Renal pelvis (tissue), 4 donors: ENCODE measurements around the gene SIK3. TPM values are rescaled to one million over a fixed set of nuclear protein-coding genes. Genes with fewer than 3 reads are reported as not detected.
A peak's percentile ranks its signal among the peaks of the same experiment; 100 is the strongest.

Source experiments
- DNase-seq: peaks from one replicate; pipeline ENCODE4 v3.0.0-alpha.2; 2013
- polyA plus RNA-seq, 3 donors: library from polyadenylated mRNA; unstranded; fragments of 120-200 nt; gene quantifications; one replicate each; pipeline ENCODE4 v1.2.1, GENCODE V29; 2013; ENCODE audit not compliant: insufficient read length in 3 of 3

SIK3 gene
- polyA plus RNA-seq, 3 donors: 34.9 to 46.3 (median 45.6) TPM

DNA sequence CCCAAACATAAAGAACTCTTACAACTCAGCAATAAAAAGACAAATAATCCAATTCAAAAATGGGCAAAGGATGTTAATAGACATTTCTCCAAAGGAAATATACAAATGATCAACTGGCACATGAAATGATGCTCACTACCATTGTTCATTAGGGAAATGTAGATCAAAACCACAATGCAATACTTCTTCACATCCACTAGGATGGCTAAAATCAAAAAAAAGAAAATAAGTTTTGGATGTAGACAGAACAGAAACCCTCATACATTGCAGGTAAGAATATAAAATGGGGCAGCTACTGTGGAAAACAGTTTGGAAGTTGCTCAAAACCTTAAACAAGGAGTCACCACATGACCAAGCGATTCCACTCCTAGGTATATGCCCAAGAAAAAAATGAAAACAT is 16.3 kb downstream of the SIK3 start:
- DNase-seq: no peak

DNA sequence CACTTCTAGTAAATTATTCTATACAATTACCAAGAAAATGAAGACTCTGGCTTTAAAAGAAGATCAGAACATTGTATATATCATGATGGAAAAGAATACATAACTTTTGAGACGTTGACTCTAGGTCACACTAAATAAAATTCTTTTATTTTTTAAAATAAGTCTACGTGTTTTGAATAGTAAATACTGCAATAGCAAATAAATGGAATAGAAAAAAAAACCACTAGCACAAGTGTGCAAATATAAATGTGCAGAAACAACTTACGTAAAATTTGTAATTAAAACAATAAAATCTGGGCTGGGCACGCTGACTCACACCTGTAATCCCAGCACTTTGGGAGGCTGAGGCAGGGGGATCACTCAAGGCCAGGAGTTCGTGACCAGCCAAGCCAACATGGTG is 17.9 kb downstream of the SIK3 start:
- no peak for DNase-seq

DNA sequence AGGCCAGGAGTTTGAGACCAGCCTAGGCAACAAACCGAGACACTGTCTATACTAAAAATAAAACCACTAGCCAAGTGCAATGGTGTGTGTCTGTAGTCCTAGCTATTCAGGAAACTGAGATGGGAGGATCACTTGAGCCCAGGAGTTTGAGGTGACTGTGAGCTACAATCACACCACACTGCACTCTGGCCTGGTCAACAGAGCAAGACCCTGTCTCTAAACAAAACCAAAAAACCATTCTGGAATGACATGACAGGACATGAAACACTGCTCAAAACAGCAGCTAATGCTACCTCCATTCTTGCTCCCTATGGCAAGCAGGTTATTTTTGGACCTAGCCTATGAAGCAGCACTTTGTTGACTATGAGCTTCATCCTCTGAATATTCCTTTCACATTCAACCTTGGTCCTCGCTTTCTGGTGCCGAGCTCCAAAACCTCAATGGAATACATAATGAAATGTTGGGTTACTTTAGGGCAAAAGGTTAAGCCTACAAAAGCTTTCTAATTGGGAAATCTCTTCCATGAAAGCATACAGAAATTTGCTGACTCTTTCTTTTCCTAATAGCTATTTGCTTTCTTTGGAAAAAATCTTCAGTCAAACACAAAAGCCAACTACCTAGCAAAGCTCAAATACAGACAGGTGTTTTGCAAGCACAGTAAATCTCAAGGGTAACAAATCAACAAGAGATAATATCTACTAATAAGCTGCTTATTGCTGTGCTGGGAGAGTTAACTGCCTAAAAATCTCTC is 21.1 kb downstream of the SIK3 start:
- DNase-seq: no peak

DNA sequence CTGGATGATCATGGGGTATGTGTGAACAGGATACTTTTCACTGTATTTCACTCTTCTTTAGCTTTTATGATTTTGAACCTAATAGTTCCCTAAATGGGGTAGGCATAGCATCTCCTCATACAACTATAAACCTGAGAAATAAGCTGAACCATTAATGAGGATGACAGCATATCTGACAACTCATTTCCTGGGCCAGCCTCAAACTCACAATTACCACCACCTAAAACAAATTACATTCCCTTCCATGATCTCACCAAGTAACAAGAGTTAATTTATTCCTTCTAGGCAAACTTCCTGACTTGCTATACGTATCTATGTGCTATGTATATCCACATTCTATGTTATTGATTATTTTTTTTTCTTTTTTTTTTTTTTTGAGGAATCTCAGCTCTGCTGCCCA is 23.0 kb downstream of the SIK3 start:
- DNase-seq: no peak

DNA sequence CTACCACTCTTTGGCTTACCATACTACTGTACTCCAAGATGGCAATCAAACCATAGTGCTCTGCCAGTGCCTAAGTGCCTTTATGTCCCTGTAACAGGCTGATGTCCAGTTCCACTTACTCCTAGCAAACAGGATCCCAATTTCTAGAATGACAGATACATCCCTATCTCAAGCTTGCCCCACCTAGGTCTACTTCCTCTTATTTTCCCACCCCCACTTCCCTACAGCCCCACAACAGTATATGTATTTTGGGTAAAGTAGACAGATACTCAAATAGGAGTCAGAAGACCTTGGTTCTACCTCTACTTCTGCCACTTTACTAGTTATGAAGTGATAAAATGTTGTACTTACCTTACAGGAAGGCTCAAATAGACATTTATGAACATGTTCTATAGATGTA is 24.1 kb downstream of the SIK3 start:
- DNase-seq: no peak

DNA sequence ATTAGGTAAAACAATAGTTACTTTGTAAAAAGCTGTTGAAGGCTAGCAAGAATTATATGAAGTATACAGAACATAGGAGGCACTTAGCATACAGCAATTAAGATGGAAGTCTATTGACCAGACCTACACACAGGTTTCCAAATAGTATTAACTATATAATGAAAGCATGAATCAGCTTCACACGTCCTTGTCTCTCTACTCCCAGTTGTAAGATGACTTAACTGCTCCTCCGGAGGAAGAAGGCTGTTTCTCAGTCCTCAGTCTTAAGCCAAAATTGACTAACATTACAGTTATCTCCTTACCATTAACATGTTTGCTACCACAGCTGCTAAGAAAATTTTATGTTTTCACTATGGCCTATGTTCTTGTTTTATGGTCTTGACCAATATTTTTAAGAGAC is 24.7 kb downstream of the SIK3 start:
- DNase-seq: no peak

DNA sequence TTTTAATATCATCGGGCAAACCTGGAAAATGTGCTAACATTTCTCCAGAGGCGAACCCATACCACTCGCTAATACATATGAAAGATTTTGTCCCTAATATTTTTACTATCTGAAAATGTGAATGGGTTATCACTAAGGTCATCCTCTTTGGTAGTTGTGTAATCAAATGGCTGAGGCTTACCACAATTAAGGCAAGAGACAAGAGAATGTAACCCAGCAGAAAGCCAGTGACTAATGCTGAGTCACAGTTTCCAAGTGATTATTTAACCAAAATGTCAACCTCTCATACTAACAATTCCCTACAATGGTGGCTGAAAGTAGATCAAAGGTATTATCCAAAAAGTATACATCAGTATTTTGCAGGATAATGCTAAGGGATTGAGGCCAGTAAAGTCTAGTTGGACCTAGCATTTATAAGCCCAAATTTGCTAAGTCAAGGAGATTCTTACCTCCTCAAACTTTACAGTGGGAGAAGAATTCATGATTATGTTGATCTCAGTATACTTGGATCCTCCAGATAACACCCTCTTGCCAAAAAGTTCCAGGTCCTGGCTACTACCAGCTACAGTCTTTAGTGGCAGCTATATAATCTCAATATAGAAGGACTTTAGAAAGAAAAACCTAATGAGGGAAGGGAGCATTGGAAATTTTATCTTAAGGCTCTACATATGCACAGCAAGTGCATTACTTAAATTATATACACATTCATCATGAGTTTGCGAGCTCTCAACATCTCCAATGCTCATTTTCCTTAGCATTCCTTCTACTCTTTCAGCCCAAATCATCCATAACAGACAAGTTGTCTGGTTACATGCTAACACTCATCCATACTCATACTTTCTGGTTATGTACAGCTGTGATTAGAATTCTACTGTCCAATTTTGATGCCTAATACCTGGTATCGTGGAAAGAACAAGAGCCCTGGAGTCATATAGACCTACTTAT is 25.4 kb downstream of the SIK3 start:
- DNase-seq: no peak

DNA sequence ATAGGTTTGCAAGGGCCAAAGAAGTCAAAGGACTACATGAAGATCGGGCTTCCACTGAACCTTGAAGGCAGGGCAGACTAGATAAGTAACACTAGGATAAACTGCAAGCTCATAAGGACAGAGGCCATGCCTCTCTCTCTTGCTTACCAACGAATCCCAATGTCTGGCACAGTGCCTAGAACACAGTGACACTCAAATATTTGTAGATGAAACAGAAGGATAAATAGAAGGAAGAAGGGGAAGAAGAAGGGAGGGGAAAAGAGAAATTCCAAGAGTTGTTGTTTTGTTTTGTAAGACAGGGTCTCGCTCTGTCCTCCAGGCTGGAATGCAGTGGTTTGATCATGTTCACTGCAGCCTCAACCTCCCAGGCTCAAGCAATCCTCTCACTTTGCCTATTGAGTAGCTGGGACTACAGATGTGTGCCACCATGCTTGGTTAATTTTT is 26.9 kb downstream of the SIK3 start:
- peak; percentile 28 for DNase-seq

DNA sequence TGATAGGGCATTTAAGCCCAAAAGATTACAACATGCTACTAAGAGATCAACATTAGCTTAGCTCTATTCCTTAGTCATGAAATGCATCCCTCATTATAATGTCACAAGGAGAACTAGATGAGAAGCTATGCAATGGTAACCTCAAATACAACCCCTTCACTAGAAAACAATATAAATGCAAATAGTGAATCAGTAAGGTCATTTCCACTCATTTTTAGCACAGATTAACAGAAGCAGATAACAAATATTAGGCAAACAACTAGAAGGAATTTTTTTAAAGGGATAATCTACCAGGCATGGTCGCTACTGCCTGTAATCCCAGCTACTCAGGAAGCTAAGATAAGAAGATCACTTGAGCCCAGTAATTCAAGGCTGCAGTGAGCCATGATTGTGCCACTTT is 28.2 kb downstream of the SIK3 start:
- DNase-seq: no peak

DNA sequence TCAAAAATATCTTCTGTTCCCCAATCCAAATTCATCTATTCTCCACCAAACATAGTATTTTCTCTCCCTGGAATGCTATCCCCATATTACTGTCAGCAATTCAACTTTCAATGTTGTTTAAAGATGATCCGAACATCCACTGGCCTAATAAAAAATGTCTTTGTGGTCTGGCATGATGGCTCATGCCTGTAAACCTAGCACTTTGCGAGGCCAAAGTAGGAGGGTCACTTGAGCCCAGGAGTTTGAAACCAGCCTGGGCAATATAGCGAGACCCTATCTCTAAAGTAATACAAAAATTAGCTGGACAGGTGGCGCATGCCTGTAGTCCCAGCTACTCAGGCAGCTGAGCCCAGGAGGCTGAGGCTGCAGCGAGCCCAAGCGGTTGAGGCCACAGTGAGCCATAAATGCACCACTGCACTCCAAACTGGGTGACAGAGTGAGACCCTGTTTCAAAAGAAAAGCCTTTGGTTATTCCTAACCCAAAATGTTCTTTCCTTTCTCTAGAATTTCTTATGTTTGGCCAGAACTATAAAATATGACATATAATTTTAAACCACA is 29.8 kb downstream of the SIK3 start:
- no peak for DNase-seq

DNA sequence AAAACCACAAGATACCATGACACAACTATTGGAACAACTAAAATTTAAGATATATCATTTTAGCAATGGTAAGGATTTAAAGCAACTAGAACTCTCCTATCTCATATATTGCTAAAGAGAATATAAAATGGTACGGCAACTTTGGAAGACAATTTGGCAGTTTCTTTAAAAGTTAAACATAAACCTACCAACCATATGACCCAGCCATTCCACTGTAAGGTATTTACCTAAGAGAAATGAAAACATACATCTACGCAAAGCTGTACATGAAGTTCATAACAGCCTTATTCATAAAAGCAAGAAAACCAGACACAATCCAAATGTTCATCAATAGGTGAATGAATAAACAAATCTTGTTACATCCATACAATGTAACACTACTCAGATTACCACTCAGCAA is 31.3 kb downstream of the SIK3 start:
- no peak for DNase-seq

DNA sequence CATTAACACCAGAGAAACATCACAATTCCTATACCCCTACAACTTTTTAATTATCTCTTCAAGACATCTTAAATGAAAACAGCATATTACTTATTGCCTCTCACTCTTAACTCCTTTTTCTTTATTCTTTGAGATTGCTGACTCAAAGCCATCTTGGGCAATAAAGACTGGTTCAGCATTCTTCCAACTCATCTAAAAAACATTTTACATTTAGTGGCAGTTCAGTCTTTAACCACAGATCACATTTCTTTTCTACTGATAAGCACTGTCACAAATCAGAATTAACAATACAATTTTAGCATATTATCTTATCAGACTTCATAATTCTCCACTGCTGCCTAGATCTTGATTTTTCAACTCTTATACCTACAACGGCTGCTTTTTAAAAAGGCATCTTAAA is 34.0 kb downstream of the SIK3 start:
- DNase-seq: no peak

DNA sequence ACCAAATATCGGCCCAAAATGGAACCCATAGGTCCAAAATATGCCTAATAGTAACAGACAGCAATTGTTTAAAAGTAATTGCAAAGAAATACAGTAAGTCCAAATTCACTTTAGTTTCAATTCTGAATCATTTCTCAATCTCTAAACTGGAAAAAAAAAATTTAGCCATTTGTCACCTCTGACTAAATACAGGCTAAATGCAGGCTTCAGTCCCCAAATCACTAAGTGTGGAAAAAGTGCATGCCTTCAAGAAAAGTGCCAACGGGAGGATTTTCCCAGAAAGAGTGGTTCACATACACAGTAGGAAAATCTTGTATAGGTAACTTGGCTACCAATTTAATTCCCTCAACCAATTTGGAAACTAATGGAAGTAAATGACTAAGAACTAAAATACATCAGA is 35.7 kb downstream of the SIK3 start:
- no peak for DNase-seq

DNA sequence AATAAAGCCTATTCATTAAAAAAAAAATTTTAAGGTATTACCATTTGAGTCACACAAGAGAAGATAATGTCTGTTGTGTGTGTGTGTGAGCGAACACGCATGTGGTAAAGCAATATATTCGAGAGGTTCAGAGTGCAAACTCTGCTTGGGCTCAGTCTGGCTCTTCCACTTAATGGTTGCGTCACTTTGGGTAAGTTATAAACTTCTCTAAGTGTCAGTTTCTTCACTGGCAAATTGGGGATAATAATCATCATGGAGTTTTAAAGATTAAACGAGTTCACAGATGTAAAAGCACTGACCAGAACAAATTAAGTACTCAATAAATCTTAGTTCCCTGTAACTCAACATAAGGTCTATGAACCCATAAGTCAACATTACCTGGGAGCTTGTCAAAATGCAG is 37.0 kb downstream of the SIK3 start:
- DNase-seq: no peak

DNA sequence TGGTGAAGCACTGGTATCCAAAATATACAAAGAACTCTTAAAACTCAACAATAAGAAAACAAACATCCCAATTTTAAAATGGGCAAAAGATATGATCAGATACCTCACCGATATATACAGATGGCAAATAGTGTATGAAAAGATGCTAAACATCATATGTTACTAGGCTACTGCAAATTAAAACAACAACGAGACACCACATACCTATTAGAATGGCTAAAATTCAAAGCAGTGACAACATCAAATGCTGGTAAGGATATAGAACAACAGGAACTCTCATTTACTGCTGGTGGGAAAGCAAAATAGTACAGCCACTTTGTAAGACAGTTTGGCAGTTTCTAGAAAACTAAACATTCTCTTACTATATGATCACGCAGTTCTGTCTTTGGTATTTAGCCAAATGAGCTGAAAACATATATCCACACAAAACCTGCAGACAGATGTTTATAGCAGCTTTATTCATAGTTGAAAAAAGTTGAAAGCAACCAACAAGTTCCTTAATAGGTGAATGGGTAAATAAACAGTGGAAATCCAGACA is 38.5 kb downstream of the SIK3 start:
- no peak for DNase-seq

DNA sequence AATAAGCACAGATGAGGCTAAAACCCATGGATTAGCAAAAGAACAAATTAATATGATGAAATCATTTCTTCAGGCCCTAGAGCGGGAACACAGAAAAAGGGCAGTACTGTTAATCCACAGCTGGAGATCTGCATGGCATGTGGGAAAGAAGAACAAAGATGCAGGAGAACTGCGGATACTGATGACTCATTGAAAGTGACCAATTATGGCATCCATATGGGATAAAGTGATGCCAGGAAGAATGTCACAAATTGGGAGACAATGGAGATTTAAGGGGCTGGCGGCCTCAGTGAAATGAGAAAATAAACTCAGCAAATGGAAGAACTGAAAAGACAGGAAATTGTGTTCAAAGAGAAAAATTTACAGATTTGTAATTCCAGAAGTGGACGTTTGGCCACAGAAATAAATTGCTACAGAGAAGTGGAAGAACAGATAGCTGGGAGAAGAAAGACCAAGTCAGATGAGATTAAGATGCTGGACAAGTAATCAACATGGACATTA is 39.4 kb downstream of the SIK3 start:
- no peak for DNase-seq

DNA sequence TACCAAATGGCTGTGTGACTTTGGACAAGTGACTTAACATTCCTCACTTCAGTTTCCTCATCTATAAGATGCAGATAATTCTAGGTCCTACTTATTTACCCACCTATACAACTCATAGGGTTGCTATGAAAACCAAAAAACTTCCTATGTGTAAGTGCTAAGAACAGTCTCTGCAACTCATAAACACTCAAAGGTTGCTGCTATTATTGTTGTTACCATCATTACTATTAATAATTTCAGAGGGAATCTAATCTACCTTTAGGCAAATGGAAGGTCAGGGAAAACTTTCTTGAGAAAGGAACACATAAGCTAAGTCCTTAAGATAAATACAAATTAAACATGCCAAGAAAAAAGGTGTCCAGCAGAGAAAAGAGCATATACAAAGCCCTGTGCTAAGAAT is 40.5 kb downstream of the SIK3 start:
- no peak for DNase-seq

DNA sequence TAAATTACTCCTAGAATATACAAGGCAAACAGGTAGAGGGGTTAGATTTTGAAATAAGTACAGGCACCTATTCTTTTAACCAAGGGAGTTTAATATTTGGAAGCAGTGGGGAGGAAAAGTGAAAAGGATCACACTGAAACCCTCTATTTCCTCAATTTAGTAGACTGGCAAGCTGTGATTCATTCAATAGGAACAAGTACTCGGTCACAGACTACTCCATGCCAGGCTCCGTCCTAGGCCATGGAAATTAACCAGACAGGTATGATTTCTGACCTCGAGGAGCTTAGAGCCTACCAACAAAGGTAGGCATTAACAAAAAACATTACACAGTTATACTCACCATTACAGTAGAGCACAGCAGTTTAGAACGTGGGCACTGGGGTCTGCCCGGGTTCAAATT is 40.9 kb downstream of the SIK3 start:
- no peak for DNase-seq

DNA sequence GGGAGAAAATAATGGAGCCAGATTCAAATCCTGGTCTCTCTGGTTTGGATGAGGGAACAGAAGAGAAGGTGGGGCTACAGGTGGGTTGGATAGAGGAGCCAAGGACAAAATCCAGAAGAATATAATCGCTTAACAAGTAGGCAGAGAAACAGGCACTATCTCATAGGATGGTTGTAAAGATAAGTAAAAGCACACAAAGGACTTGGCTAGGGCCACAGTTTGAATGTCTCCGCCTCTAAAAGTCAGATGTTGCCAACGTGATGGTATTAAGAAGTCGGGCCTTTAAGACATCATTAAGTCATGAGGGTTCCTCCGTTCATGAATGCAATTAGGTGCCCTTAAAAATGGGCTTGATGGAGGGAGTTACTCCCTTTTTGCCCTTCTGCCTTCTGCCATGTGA is 42.8 kb downstream of the SIK3 start:
- no peak for DNase-seq

DNA sequence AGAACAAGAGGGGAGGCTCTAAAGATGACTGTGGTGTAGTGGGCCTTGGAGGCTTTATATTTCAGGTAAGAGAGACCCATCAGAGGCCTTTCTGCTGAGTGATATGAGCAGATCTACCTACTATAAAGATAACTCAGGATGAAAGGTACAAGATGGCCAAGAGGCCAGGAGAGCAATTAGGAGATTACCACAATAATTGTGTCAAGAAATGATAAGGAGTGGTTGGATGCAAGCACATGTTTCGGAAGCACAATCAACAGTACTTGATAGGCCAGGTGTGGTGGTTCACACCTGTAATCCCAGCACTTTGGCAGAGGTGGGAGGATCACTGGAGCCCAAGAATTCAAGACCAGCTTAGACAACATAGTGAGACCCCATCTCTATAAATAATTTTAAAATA is 43.8 kb downstream of the SIK3 start:
- no peak for DNase-seq

DNA sequence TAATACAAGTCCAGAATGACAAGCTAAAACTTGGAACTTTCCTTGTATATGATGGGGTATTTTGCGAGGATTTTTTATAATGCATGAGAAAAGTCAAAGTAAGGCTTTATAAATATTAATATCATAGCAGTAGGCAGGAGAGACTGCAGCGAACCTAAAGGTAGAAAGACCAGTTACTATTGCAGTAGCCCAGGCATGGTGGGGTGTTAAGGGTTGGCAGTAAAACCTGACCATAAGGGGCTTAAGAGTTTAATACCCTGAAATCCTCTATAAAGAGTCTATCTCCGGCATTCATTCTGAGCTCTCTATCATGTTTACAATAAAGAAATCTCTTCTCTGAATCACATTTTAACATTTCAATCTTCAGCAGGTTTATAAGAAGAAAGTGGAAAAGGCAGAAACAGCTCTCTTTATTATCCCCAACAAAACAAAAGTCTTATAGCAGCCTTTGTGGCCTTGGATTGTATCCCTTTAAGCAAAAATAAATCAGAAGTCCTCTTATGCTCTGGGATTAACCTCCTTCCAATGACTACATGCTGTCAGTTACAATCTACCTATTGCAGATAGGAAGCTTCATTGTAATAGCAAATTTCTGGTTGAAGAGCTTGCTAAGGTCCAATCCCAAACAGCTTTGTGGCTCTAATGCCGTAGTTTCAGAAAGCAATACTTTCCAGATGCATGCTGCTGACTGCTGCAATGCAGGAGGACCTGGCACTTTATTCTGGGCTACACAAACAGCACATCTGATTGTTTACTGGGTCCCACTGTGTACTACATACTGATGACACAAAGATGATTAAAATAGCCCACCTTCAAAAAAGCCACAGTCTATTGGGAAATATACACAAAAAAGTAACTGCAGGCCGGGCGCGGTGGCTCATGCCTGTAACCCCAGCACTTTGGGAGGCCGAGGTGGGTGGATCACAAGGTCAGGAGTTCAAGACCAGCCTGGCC is 45.8 kb downstream of the SIK3 start:
- no peak for DNase-seq
